ENCODE results near the gene PGAM1. TPM values are rescaled to one million over a fixed set of nuclear protein-coding genes. Genes with fewer than 3 reads are reported as not detected.
"Not testable (repeated sequence)": the region's sequence is repeated elsewhere in the genome, so short reads cannot be mapped to it uniquely, and the experiment has no call there.

The PGAM1 gene
- total and polyA plus RNA-seq, 9 of the 15 experiments (the other 6 are each of a cell fraction or from before 2014, with no cell fraction given): 40.3 to 559 (median 269) TPM

- ATAC-seq (no peak), FAIRE-seq (no peak), DNase-seq (ENCODE audit: extremely low read depth in 1 of 4, low spot score in 3 of 4) (peak in 1 of 4 experiments; percentile 43)
- Histone ChIP-seq H3K9me3 (replicated peaks; ENCODE audit: control insufficient read depth, insufficient read depth, low read depth, low read length) (no peaks in the 10 kb centered on the region), H3K9me1 (ENCODE audit: control insufficient read depth, insufficient read depth, low read length) (no peaks in the 10 kb centered on the region), H3K4me1 (replicated peaks in 1 of 2; ENCODE audit: control insufficient read depth in 2 of 2, insufficient read depth in 2 of 2, low read length in 2 of 2) (peaks cover 13 to 18% of the 10 kb centered on the region in 2 experiments; a peak in 3 of 5 replicates), H3K36me3 (ENCODE audit: control insufficient read depth, insufficient read depth, low read length) (no peaks in the 10 kb centered on the region), H3K4me2 (ENCODE audit: insufficient read depth, low read length) (peak overlapping the region; percentile 32; the same call in 1 of the 2 replicates), H4K20me1 (replicated peaks; ENCODE audit: control insufficient read depth, insufficient read depth, low read length) (no peaks in the 10 kb centered on the region), H3K27ac (ENCODE audit: extremely low read depth, low read depth, low read length) (peak overlapping the region; percentile 64), H3K4me3 (no peak overlapping the region), H3K27me3 (ENCODE audit: control insufficient read depth in 2 of 2, insufficient read depth in 2 of 2, low read length in 2 of 2) (no peaks in the 10 kb centered on the region), H3K9ac (ENCODE audit: insufficient read depth in 1 of 2, low read depth in 2 of 2, low read length in 2 of 2) (peak overlapping the region; percentile 30 to 31; a peak in 2 of 4 replicates), H2AFZ (ENCODE audit: low read depth, low read length) (peak overlapping the region; percentile 87), H3K79me2 (ENCODE audit: control insufficient read depth, insufficient read depth, low read length) (peaks cover 2% of the 10 kb centered on the region)
- ChIA-PET POLR2A (interaction anchor here (0.9 to 1.2 kb wide), 2 partner anchors 9 to 25 kb away, joined by 3 read pairs; no protein-coding TSS in a partner anchor), CTCF (ENCODE audit: low intra/inter-chr PET ratio) (interaction anchor here (0.7 kb wide), 1 partner anchor 58 kb away, joined by 3 read pairs; no protein-coding TSS in a partner anchor)
- WGBS (ENCODE audit: insufficient coverage, low coverage, missing lambda C conversion rate): 41% methylated on average over 3 of the region's 3 CpGs
- intact Hi-C loops (cut with micrococcal nuclease) (loop anchor here (5.0 kb wide), 1 partner anchor 146 kb away; no protein-coding TSS in a partner anchor), in situ Hi-C loops (cut with MboI) (no loop called here)
- BruUV-seq (replicated peaks): no TSS peak
- TF ChIP-seq UBTF (IDR thresholded peaks at IDR 0.05; ENCODE audit: borderline replicate concordance in 1 of 2, low read depth in 2 of 2, low read length in 2 of 2) (0 out of 4 replicates have a peak, but pooled peaks of 1 of the 2 experiments have one; percentile 25), PHF8 (IDR thresholded peaks at IDR 0.05; ENCODE audit: borderline replicate concordance, low read length) (peak; percentile 20; the same call in 1 of the 2 replicates), BDP1 (IDR thresholded peaks at IDR 0.05; ENCODE audit: insufficient read depth, insufficient read length) (no peak), SPI1 (IDR thresholded peaks at IDR 0.05; ENCODE audit: borderline replicate concordance, low read depth, low read length) (peak; percentile 94), ZBTB1 (CRISPR knock-in tag; IDR thresholded peaks at IDR 0.05; ENCODE audit: borderline replicate concordance, low read depth) (no peak), ZFX (CRISPR knock-in tag; IDR thresholded peaks at IDR 0.05) (peak; percentile 29; the same call in 1 of the 2 replicates)
Observed at GRCh38 chr10:97406064-97406463, 19.9 kb upstream of the PGAM1 start.

GRCh38 chr10:97406483-97406882 is 19.5 kb upstream of the PGAM1 start:
- H3K79me2 ChIP-seq (ENCODE audit: control insufficient read depth, insufficient read depth, low read length); ATAC-seq; H3K27me3 ChIP-seq (ENCODE audit: control insufficient read depth in 2 of 2, insufficient read depth in 2 of 2, low read length in 2 of 2); FAIRE-seq; H3K9ac ChIP-seq (ENCODE audit: insufficient read depth in 1 of 2, low read depth in 2 of 2, low read length in 2 of 2); H4K20me1 ChIP-seq (replicated peaks; ENCODE audit: control insufficient read depth, insufficient read depth, low read length); H3K9me1 ChIP-seq (ENCODE audit: control insufficient read depth, insufficient read depth, low read length); DNase-seq (ENCODE audit: extremely low read depth in 1 of 4, low spot score in 3 of 4); H3K4me3 ChIP-seq; in situ Hi-C loops (cut with MboI); H3K36me3 ChIP-seq (ENCODE audit: control insufficient read depth, insufficient read depth, low read length); H3K9me3 ChIP-seq (replicated peaks; ENCODE audit: control insufficient read depth, insufficient read depth, low read depth, low read length); BruUV-seq (replicated peaks): not testable (repeated sequence)
- H3K4me1 ChIP-seq (replicated peaks in 1 of 2; ENCODE audit: control insufficient read depth in 2 of 2, insufficient read depth in 2 of 2, low read length in 2 of 2): peaks cover 16 to 18% of the 10 kb centered on the region in 2 experiments; a peak in 3 of 5 replicates
- 87% methylated on average over 7 of the region's 7 CpGs for WGBS (ENCODE audit: insufficient coverage, low coverage, missing lambda C conversion rate)
- intact Hi-C loops (cut with micrococcal nuclease): loop anchor here (5.0 kb wide), 1 partner anchor 146 kb away; no protein-coding TSS in a partner anchor
- POLR2A ChIA-PET: interaction anchor here (0.9 to 1.2 kb wide), 2 partner anchors 9 to 25 kb away, joined by 3 read pairs; no protein-coding TSS in a partner anchor
- H2AFZ ChIP-seq (ENCODE audit: low read depth, low read length): peak overlapping the region; percentile 87
- peak overlapping the region; percentile 64 for H3K27ac ChIP-seq (ENCODE audit: extremely low read depth, low read depth, low read length)
- CTCF ChIA-PET (ENCODE audit: low intra/inter-chr PET ratio): interaction anchor here (0.6 to 1.5 kb wide), 4 partner anchors 19 to 1948 kb away, joined by 3 to 10 read pairs (median 4); partner anchors contain the start of genes EXOSC1 and ZDHHC16
- peak overlapping the region; percentile 18; the same call in 1 of the 2 replicates for H3K4me2 ChIP-seq (ENCODE audit: insufficient read depth, low read length)

Measured in K562 (cell line).